ENCODE data around the gene KCTD5.

Gene KCTD5

GRCh38 chr16:2726923-2727322 is 44.6 kb downstream of the KCTD5 start:
- DNase-seq (ENCODE audit: low read depth): no peak

GRCh38 chr16:2728034-2728433 is 45.7 kb downstream of the KCTD5 start:
- DNase-seq (ENCODE audit: low read depth): no peak

- DNase-seq (ENCODE audit: low read depth): no peak
Observed at GRCh38 chr16:2734844-2735515, 52.7 kb downstream of the KCTD5 start.

GRCh38 chr16:2736476-2737237 is 54.3 kb downstream of the KCTD5 start:
- DNase-seq (ENCODE audit: low read depth): no peak

- DNase-seq (ENCODE audit: low read depth): no peak
Observed at GRCh38 chr16:2737238-2737605, 54.9 kb downstream of the KCTD5 start.

GRCh38 chr16:2737895-2738418 is 55.6 kb downstream of the KCTD5 start:
- DNase-seq (ENCODE audit: low read depth): no peak

- DNase-seq (ENCODE audit: low read depth): no peak
Observed at GRCh38 chr16:2738615-2739014, 56.3 kb downstream of the KCTD5 start.

- DNase-seq (ENCODE audit: low read depth): no peak
Observed at GRCh38 chr16:2739625-2740430, 57.5 kb downstream of the KCTD5 start.

- no peak for DNase-seq (ENCODE audit: low read depth)
Observed at GRCh38 chr16:2740476-2740875, 58.2 kb downstream of the KCTD5 start.

- DNase-seq (ENCODE audit: low read depth): no peak
Observed at GRCh38 chr16:2741168-2741567, 58.8 kb downstream of the KCTD5 start.

GRCh38 chr16:2742323-2743006 is 60.1 kb downstream of the KCTD5 start:
- DNase-seq (ENCODE audit: low read depth): no peak

- DNase-seq (ENCODE audit: low read depth): no peak
Observed at GRCh38 chr16:2743007-2743810, 60.9 kb downstream of the KCTD5 start.

GRCh38 chr16:2744711-2745110 is 62.4 kb downstream of the KCTD5 start:
- no peak for DNase-seq (ENCODE audit: low read depth)

- DNase-seq (ENCODE audit: low read depth): no peak
Observed at GRCh38 chr16:2745116-2745890, 63.0 kb downstream of the KCTD5 start.

GRCh38 chr16:2745961-2746360 is 63.6 kb downstream of the KCTD5 start:
- DNase-seq (ENCODE audit: low read depth): no peak

GRCh38 chr16:2748757-2749455 is 66.6 kb downstream of the KCTD5 start:
- DNase-seq (ENCODE audit: low read depth): no peak

- no peak for DNase-seq (ENCODE audit: low read depth)
Observed at GRCh38 chr16:2749476-2749875, 67.2 kb downstream of the KCTD5 start.

GRCh38 chr16:2749936-2750335 is 67.6 kb downstream of the KCTD5 start:
- DNase-seq (ENCODE audit: low read depth): no peak

- no peak for DNase-seq (ENCODE audit: low read depth)
Observed at GRCh38 chr16:2751577-2752034, 69.3 kb downstream of the KCTD5 start.
